Gastroesophageal sphincter (tissue), 3 donors: ENCODE results near the gene ARHGEF16.

Experiments
- EP300 ChIP-seq: sonication (generic); formaldehyde crosslinking; IDR thresholded peaks from one replicate; pipeline ENCODE4 v1.6.1; 2017; ENCODE audit warnings: antibody characterized with exemption, mild to moderate bottlenecking
- POLR2A ChIP-seq, 2 donors: fragments of 450-650 bp; IDR thresholded peaks; one replicate each; pipeline ENCODE4 v1.6.1; 2017; ENCODE audit warnings: antibody characterized with exemption in 2 of 2, mild to moderate bottlenecking in 2 of 2, moderate library complexity in 1 of 2
- POLR2AphosphoS5 ChIP-seq: sonication (generic); formaldehyde crosslinking; IDR thresholded peaks from one replicate; pipeline ENCODE4 v1.6.1; 2017; ENCODE audit warnings: antibody characterized with exemption
- TF ChIP-seq, protein P1 (sequence below), 4 experiments: fragments of 200-600 bp in 2 of 4; fragments of 450-650 bp in 2 of 4; sonication (generic) in 1 of 4; IDR thresholded peaks; one replicate each; pipeline ENCODE4 v1.5.1; 2017 to 2019; ENCODE audit warnings: antibody characterized with exemption in 4 of 4, mild to moderate bottlenecking in 2 of 4, moderate library complexity in 2 of 4

DNA sequence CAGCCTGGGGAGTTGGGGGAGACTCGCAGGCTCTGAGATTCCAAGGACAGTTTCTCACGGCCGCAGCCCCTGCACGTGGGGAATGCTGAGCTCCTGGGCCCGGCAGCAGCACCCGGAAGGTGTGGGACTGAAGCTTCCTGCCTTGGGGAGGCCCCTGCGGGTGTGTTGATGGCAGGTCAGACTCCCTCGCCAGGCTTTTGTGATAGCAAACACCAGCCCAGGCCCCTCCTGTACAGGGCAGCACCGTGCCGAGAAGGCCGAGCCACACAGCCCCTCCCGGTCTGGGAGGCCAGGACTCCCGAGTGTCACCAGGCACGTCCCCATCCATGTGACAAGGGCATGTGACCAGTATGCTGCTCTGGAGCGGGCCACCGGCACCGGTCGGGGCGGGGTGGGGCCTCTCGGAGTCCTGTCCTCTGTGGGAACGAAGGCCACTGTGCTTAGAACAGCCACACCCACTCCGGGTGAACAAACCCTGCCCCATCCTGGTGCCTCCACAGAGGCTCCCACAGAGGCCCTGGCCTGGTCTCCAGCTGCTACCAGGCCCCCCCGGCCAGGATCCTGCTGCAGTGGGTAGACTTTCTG is 31.1 kb upstream of the ARHGEF16 start:
- TF ChIP-seq, protein P1, sequence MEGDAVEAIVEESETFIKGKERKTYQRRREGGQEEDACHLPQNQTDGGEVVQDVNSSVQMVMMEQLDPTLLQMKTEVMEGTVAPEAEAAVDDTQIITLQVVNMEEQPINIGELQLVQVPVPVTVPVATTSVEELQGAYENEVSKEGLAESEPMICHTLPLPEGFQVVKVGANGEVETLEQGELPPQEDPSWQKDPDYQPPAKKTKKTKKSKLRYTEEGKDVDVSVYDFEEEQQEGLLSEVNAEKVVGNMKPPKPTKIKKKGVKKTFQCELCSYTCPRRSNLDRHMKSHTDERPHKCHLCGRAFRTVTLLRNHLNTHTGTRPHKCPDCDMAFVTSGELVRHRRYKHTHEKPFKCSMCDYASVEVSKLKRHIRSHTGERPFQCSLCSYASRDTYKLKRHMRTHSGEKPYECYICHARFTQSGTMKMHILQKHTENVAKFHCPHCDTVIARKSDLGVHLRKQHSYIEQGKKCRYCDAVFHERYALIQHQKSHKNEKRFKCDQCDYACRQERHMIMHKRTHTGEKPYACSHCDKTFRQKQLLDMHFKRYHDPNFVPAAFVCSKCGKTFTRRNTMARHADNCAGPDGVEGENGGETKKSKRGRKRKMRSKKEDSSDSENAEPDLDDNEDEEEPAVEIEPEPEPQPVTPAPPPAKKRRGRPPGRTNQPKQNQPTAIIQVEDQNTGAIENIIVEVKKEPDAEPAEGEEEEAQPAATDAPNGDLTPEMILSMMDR (IDR thresholded peaks at IDR 0.05), result no peak
- TF ChIP-seq EP300 (no peak), POLR2A (IDR thresholded peaks at IDR 0.05) (no peak), POLR2AphosphoS5 (no peak)
